ENCODE data around the gene RPL29. TPM values are rescaled to one million over a fixed set of nuclear protein-coding genes. Genes with fewer than 3 reads are reported as not detected.

Gene RPL29
- total and polyA plus RNA-seq, 2 of the 8 experiments (the other 6 are each of a cell fraction or from before 2014, with no cell fraction given) = 1,467 to 2,660 TPM

DNA sequence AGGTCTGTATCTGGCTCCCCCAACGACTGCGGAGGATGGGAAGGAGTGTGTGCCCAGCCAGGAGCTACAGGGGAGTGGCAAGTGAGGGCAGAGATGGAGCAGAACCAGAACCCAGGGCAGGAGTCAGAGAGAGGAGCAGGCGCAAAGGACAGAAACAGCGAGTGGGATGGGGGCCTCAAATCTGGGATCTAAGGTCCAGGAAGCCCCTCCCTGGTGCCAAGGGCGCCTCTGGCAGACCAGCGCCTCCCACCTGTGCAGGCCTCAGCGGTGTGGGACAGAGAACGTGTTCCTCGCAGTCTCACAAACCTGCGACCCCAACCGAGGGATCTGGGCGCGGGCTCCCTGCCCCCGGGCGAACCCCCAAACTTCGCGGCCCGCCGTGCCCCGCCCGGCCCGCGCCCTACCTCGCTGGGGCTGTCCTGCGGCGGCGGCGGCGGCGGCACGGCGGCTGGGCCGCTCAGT, 28.7 kb downstream of the RPL29 start:
- Histone ChIP-seq H2AK5ac (ENCODE audit: low read depth, low read length) (no peak overlapping the region), H2BK120ac (replicated peaks; ENCODE audit: low read depth, low read length) (no peak overlapping the region), H3K23ac (ENCODE audit: insufficient read length) (no peak overlapping the region), H3K79me1 (ENCODE audit: low read depth, low read length) (no peaks in the 10 kb centered on the region), H3K27ac (ENCODE audit: low read depth, low read length) (no peak overlapping the region), H3K18ac (ENCODE audit: extremely low read depth, low read length) (no peak overlapping the region; the same call in 1 of the 2 replicates), H3K9ac (replicated peaks in 1 of 4; ENCODE audit: extremely low read depth in 1 of 4, low read depth in 3 of 4, low read length in 3 of 4) (peak overlapping the region in 1 of 4 experiments; percentile 25; a peak in 2 of 7 replicates), H3K4me3 (ENCODE audit: extremely low read depth in 1 of 4, insufficient read depth in 2 of 4, low read depth in 3 of 4, low read length in 4 of 4) (peak overlapping the region; percentile 30 to 64 (median 42); a peak in 6 of 8 replicates), H4K91ac (replicated peaks; ENCODE audit: insufficient read length, low read length) (no peak overlapping the region), H3K4me2 (ENCODE audit: insufficient read depth in 1 of 2, low read depth in 2 of 2, low read length in 2 of 2) (peak overlapping the region; percentile 77 to 85), H2BK15ac (ENCODE audit: low read length) (no peak overlapping the region; the same call in 1 of the 2 replicates), H3K56ac (replicated peaks; ENCODE audit: insufficient read length, low read depth, low read length) (no peak overlapping the region), H3K23me2 (ENCODE audit: low read depth, low read length) (peaks cover 9% of the 10 kb centered on the region; the same call in 1 of the 2 replicates), H3K36me3 (ENCODE audit: control insufficient read depth in 2 of 4, insufficient read depth in 4 of 4, low read length in 3 of 4) (no peaks in the 10 kb centered on the region), H2BK5ac (ENCODE audit: low read depth, low read length) (peak overlapping the region; percentile 44; the same call in 1 of the 2 replicates), H2BK20ac (ENCODE audit: low read length) (no peak overlapping the region), H3K4me1 (replicated peaks in 1 of 4; ENCODE audit: control insufficient read depth in 3 of 4, insufficient read depth in 4 of 4, low read length in 3 of 4) (peaks cover 12 to 42% (median 33%) of the 10 kb centered on the region in 4 experiments), H3K14ac (ENCODE audit: insufficient read length) (no peak overlapping the region), H3K27me3 (replicated peaks in 1 of 4; ENCODE audit: control insufficient read depth in 3 of 4, extremely low read depth in 1 of 4, insufficient read depth in 3 of 4, low read length in 3 of 4) (peaks cover 0 to 13% (median 2%) of the 10 kb centered on the region in 4 experiments; a peak in 5 of 7 replicates), H3K79me2 (ENCODE audit: control insufficient read depth in 1 of 2, insufficient read depth in 2 of 2, low read length in 2 of 2) (no peaks in the 10 kb centered on the region), H3K4ac (replicated peaks; ENCODE audit: insufficient read length, low read depth, low read length) (no peak overlapping the region), H2BK12ac (ENCODE audit: low read depth, low read length) (peak overlapping the region; percentile 80; the same call in 1 of the 2 replicates), H2AFZ (ENCODE audit: low read length) (no peak overlapping the region), H4K8ac (ENCODE audit: extremely low read depth, insufficient read depth, low read length) (no peak overlapping the region), H4K5ac (ENCODE audit: insufficient read length, low read depth, low read length) (no peak overlapping the region), H3K9me3 (ENCODE audit: insufficient read depth in 2 of 2, low read depth in 1 of 2, low read length in 1 of 2) (no peaks in the 10 kb centered on the region), H4K20me1 (replicated peaks in 1 of 2; ENCODE audit: control insufficient read depth in 1 of 2, insufficient read depth in 2 of 2, low read length in 2 of 2) (peaks cover 0 to 6% of the 10 kb centered on the region in 2 experiments)
- TF ChIP-seq SP2 (IDR thresholded peaks at IDR 0.05; ENCODE audit: low read length) (no peak), POLR2AphosphoS5 (IDR thresholded peaks at IDR 0.05; ENCODE audit: low read depth, low read length) (0 out of 2 replicates have a peak, but pooled peaks have one; percentile 18), KDM4A (IDR thresholded peaks at IDR 0.05; ENCODE audit: low read depth, low read length, severe bottlenecking) (peak; percentile 14), POLR2A (IDR thresholded peaks at IDR 0.05; ENCODE audit: control extremely low read depth in 1 of 2, low read depth in 2 of 2, low read length in 2 of 2) (peak in 1 of 2 experiments; percentile 31; a peak in 1 of 3 replicates), YY1 (IDR thresholded peaks at IDR 0.05; ENCODE audit: low read depth, low read length) (no peak)
- 16% methylated on average over 11 of the region's 33 CpGs; no CpG with 5 or more reads in 1 of the 2 experiments for WGBS, 2 experiments (ENCODE audit: extremely low coverage in 1 of 2, insufficient coverage in 1 of 2, insufficient read length in 1 of 2, insufficient replicate concordance in 2 of 2, low coverage in 1 of 2, low lambda C conversion rate in 2 of 2, missing lambda C conversion rate in 1 of 2)
- ChIA-PET POLR2A (ENCODE audit: partially characterized antibody) (interaction anchor here (0.7 to 29.3 kb wide), 9 partner anchors 8 to 187 kb away, joined by 3 to 923 read pairs (median 8); partner anchors contain the start of genes ABHD14A, ABHD14B, ACY1 and GPR62), CTCF (ENCODE audit: partially characterized antibody) (interaction anchor here (1.7 to 10.5 kb wide), 3 partner anchors 10 to 86 kb away, joined by 4 to 66 read pairs (median 12); partner anchors contain the start of gene ACY1)
- FAIRE-seq (no peak), DNase-seq (ENCODE audit: low read depth in 1 of 2, low spot score in 2 of 2) (peak in 1 of 2 experiments; percentile 71)
